ENCODE measurements around the gene PEX5L.
"Not testable (repeated sequence)": the region's sequence is repeated elsewhere in the genome, so short reads cannot be mapped to it uniquely, and the experiment has no call there.

Gene PEX5L

DNA sequence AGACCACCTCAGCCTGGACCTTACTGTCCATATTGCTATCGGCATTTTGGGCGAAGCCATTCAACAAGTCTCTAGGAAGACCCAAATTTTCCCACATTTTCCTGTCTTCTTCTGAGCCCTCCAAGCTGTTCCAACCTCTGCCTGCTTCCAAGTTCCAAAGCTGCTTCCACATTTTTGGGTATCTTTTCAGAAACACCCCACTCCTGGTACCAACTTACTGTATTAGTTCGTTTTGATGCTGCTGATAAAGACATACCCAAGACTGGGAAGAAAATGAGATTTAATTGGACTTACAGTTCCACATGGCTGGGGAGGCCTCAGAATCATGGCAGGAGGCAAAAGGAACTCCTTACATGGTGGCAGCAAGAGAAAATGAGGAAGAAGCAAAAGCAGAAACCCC, 28.4 kb downstream of the PEX5L start:
- not testable (repeated sequence) for FAIRE-seq

DNA sequence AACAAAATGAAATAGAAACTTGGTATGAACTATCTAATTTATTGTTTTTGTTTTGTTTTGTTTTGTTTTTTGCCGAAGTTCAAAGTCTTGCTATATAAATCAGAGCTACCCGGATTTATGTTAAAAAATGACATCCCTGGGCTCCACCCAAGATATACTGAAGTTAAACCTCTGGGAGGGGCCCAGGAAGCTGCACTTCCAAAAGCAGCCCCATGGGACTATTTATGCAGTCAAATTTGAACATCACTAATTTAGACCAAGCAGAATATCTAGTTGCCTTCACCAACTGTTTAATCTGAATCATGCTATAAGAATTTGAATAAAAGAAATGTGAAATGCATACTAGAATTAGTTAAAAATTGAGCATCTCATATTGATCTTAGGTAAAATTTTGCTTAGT, 32.2 kb downstream of the PEX5L start:
- no peak for FAIRE-seq

DNA sequence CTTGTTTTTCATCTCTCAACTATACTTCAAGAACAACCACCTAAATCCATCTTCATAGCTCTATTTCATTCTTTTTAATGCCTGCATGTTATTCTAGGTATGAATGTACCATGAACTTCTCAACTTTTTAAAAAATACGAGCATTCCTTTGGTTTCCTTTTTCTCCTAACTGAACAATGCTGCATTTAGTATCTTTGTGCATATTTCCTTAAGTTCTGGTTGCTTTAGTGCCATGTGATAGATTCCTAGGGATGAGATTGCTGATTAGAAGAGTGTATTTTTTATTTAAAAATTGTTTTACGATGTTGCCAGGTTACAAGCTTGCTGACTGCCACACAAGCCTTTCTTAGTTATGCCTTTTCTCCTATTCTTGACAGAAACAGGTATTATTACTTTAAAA, 34.7 kb downstream of the PEX5L start:
- no peak for FAIRE-seq

DNA sequence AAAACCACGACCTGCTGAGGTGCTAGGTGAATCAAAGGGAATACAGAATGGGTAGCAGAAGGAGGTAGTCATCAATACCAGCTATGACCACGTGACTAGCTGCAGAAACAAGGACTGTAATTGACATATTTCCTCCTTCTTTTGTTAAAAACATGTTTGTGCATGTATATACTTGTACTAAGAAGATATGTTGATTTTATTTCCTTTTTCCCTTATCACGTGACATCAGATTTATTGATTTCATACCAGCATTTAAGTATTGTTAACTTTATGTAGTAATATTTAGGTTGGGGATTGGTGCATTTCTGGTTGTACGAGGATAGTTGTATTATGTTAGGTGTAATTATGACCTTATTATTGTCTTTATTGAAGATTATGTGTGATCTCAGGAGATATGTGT, 36.2 kb downstream of the PEX5L start:
- no peak for FAIRE-seq

DNA sequence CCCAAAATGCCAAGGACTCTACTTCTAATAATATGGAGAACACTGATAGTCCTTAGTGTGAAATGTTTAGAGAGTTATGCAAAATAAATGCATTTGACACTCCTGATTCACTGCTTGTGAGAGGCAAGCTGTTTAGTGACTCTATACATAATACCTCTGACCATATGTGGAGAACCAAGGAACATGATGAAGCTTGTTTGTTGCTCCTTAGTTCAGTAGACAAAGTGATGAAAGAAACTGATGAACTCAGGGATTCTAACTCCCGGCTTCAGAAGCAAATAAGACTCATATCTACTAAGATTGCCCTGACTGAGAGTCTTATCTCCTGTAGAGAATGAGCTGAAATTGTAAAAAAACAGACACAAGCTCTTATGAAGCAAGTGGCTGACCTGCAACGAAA, 41.3 kb downstream of the PEX5L start:
- FAIRE-seq, result no peak

DNA sequence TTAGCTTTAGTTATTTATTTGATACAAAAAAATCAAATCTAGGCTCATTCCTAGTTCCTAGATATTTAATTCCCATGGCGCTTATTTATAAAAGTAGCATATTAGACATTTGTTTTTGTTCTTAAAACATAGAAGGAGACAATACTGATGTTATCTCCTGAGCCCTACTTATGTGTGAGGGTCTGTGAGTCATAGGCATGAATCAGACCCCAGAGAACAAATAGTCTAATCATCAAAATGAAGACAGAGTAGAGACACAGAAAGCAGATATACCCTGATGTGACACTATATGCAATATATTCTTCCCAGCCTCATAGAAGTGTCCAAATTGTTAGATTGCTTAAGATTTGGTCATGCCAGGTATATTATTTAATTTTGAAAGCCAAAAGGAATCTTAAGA, 44.9 kb downstream of the PEX5L start:
- FAIRE-seq, result no peak

DNA sequence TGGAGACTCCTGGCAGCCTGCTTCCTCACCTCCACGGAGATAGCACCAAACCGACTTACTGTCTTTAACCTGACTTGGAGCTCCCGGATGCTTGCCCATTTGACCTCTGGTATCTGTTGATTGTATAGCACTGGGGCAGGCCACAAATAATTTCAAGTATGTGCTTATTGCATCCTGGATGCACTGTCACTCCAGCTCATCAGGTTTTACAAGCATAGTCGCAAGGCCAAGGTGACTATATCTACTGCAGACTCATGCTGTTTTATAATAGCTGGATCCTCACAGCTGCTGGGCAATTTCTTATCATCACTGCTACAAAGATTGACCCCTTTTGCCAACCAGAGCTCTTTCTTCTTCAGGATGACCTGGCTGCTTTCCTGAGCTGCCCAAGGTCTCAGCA, 45.6 kb downstream of the PEX5L start:
- no peak for FAIRE-seq

DNA sequence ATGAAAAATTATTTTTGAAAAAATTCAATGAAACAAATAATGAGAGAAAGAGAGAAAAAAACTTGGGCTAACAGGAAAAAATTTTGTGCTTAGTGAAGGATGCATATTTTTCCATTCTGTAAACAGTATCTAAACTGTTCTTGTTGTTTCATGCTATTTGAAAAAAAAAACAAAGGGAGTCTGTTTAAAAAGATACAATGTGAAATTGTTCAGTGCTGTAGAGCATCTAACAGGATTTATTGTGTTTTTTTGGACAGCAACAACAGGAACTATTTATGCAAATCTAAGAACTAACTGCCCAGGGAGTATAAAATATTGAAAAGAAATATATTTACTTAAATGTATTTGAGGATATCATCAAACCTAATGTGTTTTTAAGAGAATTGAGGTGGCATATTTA, 55.1 kb downstream of the PEX5L start:
- FAIRE-seq, result no peak

DNA sequence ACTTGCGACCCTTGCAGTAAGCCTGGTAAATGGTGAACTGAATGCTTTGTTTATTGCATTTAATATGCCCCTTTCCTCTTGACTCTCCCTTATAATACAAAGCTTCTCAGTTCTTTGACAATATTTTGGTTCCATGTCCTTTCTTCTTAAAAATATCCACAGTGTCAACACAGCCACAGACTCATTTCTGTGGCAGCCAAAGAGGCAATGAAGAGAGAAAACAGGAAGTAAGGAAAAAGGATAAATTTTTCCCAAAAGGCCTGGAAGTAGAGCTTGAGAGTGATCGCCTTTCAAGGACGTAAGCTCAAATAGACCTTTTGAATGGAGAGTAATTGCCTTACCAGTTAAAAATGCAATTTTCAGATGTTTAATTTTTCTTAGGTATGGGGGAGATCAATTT, 59.4 kb downstream of the PEX5L start:
- no peak for FAIRE-seq

DNA sequence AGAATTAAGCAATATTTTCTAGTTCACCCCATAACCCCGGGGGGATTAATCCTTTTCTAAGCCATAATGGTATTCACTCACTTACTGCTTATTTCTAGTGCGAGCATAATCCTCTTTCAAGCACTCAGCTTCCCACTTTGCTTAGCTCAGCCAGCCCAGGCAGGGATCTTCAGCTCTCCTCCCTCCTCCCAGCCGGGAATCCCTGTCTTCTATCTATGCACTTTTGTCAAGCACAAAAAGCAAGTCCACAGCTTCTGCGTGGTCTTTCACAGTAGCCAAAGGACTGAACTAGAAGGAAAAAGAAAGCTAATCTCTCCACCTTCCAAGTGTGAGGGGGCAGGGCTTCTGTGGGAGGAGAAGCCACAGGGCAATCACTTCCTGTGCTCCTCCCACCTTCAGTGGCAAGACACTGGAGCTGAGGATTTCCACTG, 62.8 kb downstream of the PEX5L start:
- FAIRE-seq, result no peak

DNA sequence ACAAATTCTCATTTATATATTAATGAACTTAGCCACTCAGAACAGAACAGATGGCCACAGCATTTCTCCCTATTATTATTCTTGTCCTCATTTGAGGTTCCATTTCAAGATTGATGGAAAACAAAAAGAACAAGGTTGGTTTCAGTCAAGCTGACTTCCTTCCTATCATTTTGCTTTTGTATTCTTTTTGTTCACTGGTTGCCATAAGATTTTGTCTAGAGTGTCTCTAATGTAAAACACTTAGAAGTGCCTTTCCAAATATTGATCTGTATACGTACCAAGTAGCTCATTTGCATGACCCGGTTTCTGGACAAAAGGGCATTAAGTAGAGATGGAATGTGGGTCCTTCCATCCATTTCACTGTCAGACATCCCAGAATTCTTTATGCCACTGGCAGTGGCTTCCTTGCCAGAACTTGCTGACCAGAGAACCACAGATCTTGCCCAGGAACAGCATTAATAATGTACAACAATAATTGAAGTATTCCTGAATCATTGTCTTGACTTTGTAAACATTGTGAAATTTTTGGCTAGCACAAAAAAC, 63.8 kb downstream of the PEX5L start:
- FAIRE-seq, result no peak

DNA sequence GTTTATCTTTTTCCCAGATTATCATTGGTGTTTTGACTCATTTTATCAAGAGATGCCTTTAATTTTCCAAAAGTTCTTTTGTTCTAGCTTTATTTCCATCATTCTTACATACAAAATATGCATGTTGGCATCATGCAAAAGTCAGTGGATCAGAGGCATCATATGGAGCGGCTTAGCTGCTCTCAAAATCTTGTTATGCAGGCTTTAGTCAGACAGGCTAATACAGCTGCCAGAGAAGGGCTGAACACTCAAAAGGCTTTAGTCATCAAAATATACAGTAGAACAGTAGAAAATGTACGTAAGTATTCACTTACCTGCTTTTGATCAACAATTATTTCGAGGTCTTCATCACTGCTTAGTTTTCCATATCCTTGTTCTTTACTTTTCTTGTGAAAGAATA, 65.5 kb downstream of the PEX5L start:
- no peak for FAIRE-seq

DNA sequence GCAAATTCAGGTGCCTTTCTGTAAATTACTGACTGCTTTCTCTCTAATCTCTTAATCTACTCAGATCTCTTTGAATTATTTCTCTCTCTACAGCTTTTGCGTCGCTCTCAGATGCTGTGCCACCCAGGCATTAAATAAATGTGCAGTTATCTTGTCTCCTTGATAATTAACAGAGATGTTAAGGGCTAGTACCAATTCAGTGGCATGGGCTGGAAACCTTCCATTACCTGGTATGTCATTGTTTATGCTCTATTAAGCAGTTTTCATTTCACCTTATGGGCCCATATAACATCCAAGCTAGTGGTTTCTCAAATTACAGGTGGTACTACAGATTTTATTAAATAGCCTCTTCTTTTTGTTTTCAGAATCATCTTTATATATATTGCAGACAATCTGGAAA, 66.0 kb downstream of the PEX5L start:
- no peak for FAIRE-seq

DNA sequence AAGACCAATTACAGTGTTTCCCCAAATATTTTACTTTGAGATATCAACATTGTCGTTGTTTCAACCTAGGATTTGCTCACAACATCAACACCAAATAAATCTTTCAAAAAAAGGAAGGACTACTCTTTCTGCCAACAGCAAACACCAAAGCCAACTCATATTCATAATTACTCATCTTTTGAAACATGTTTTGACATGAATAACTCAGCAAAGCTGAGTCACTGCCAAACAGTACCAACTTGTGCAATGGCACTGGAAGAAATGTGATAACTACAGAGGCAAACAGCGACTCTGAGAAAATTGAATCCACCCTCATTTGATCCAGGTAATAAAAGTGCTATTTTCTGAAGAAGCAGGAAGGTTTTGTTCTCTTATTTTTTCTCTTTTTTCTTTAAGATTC, 67.2 kb downstream of the PEX5L start:
- FAIRE-seq, result no peak

DNA sequence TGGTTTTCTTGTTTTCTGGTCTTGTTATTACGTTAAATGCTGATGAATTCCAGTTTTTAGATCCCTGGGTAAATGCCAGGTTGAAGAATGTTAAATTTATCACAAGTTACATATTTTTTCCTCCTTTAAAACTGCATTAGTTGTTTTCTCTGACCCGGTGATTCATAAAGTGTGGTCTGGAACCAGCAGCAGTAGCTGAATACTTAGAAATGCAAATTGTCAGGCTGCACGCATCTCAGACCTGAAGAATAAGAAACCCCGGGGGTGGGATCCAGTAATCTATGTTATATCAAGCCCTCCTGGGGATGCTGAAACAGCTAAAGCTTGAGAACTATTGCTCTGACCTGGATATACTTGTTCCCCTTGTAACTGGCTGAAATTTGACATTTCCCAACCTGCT, 69.1 kb downstream of the PEX5L start:
- FAIRE-seq, result no peak

DNA sequence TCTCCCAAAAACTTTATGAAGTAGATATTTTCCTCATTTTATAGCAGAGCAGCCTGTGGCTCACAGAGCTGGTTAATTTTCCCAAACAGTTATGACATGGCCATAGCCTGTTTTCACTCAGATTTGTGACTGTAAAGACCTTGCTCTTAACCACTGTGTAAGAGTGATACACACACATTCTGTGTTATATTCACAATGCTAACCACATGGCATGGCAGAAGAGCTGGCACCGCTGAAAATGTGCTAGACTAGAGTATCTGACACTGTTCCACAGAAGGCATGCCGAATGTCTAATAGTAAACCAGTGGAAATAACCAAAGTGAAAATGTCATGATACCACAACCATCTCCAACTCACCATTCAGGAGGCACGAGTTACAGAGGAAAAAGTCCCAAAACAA, 71.8 kb downstream of the PEX5L start:
- FAIRE-seq, result no peak

DNA sequence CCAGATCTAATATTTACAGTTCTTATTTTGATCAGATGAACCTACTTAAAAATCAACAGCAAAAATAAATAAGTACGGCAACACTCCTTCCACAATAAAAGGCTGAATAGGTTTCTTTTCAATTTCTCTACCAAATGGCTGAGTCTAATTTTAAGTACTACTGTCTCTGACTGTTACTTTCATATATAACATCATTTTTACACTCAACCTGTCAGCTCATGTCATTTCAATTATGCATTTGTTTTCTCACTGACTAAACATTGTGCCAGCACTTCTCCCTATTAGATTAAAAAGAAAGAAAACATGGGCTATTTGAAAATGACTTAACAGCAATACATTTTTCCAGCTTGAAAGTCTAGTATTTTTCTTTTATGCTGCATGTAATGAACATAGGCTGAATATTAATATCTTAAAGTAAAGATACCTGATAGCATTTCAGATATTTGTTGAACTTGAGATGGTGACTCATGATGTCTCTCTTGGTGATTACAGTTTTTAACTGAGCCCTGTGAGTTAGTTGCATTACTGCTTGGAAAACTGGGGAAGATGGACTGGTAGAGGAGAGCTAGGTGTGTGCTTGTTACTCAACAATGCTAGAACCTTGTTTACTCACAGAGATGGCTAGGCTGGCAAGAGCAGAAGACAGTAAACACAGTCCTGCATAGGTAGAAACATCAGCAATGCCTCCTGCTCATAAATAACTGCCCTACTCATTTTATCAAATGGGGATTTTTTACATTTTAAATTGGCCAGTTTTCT, 73.9 kb downstream of the PEX5L start:
- FAIRE-seq, result no peak

DNA sequence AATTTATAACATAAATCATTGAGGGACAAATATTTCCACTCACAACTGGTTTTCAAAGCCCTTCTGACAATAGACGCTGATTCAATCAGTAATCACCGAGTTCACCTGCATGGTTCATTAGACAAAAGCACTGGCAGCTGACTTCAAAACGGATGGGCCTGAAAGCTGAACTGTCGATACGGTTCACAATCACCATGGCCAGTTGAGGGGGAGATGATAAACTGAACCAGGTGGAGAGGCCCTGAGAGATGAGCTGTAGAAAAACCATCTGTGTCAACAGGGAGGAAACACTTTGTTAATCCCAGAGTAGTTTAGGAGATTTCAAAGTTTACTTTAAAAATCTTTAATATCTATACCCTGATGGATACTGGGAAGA, 75.0 kb downstream of the PEX5L start:
- FAIRE-seq, result no peak

DNA sequence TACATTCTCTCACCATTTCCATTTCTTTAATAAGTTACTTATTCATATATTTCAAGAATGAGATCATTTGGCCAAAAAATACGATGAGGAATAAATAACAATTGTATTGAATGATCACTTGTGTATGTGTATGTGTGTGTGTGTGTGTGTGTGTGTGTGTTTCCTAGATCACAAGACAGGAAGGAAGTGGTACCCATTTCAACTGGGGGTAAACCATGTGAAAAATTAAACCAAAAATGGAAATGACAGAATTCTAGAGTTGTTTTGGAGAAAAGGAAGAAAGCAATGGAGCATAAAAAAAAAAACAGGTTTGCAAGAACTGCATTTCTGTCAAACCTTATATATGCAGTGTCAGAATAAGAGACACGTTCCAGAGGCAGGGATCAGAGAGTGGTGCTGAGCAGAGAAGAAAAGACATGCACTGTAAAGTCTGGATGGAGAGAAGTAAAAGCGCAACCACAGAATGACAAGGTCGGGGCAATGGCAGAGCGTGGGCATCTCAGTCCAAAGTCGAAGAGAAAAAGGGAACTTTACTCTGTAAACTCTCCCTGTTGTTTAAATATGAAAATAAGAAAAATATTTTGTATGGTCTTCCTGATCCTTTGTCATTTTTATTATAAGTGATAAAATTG, 75.5 kb downstream of the PEX5L start:
- FAIRE-seq, result no peak

DNA sequence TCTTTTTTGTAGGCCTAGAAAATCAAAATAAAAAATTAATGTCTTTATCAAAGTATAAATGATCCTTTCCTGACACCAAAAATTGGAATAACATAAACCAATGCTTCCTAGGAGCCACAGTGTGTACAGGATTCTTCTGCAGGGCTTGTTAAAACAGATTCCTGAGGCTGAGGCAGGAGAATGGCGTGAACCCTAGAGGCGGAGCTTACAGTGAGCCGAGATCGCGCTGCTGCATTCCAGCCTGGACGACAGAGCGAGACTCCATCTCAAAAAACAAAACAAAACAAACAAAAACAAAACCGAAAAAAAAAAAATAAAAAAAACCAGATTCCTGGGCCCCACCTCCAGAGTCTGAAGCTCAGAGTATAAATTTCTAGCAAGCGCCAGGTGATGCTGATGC, 78.0 kb downstream of the PEX5L start:
- FAIRE-seq, result no peak

DNA sequence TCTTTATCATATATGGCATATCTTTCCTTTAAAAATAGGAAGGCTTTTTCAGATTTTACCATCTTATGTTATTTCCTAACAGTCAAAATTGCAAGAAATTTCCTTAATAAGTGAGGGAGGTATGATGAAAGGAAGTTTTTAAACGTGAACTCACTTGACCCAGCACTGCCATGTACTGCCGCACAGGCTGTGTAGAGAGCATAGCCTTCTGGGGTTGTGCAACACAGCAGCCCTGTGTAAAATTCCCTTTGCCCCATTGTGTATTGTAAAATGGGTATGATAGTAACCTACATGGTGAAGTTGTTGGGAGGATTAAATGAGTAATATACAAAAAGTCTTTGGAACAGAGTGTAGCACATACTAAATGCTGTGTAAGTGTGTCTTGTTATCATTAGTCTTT, 78.6 kb downstream of the PEX5L start:
- FAIRE-seq, result no peak

DNA sequence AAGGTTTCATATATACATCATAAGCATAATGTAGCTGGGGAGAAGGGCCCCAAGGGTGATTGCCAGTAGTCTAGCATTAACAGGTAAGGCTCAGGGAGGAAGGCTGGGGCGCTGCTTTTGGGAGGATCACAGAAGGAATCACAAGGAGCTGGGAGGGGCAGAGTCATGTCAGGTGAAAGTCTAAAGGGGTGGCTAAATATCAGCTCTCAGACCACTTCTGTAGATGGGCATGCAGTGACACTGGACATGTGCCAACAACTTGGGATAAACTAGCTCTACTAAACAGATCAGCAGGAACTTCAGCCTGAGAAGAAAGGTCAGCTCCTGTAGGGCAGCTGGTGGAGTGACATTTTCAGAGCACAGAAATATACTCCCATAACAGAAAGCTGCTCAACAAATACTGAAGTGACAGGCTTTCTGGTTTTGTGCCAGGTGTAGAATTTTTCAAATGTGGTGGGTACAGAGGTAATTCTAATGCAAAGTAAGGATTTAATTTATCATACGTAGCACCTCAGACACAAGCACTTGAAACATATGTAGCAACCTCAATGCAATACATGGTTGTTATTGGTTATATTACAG, 79.4 kb downstream of the PEX5L start:
- no peak for FAIRE-seq

DNA sequence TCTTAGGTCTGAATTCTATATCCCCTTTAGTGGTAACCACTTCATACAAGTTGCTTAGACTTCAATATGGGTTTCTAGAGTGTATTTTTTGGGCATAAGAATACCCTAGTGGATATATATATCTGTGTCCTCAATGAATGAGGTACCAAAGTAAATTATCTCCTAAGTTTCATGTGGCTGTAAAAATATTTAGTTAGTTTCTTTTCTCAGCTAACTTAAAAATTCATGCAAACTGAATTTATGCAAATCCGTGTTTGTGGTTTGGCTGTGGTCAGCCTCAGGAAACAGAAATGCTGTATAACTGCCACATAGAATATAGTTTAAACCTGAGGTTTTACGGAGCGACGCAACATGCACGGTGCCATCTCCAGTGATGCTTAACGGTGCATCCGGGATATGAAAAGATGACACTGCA, 80.3 kb downstream of the PEX5L start:
- FAIRE-seq, result no peak

DNA sequence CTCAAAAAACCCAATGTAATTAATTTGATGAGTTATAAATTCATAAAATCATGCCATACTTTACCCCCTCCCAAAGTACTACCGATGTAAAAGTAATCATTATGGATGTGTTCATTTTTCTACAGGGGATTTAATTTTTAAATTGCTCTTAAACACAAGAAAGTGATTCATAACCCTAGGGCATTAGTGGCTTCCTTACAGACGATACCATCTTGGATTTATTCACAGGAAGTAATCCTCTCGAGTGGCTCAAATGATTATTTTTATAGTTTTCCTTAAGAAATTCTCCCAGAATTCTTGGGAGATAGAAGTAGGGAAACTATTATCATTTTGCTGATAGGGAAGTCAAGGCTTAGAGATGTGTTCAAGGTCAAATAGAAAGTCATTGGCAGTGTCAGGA, 80.9 kb downstream of the PEX5L start:
- no peak for FAIRE-seq

All from endometrium (tissue), 2 donors.